ENCODE results near the gene DAG1.

DAG1 gene

DNA sequence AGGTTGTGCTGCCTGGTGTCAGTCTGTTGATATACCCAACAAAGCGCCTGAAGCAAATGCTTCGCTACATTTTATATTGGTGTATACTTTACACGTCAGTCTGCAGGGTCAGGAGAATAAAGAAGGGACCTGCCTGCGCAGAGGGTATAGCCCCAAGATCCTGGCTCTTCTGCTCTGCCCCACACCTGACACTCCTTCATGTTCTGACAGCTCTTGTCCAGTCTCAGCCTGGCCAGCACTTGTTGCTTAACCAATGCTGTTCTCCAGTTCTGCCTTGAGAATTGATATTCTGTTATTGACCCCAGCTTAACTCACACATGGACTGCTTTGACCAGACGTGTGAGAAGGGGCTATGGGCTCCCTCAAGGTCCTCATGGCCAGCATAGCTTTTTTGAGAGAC, 48.4 kb downstream of the DAG1 start:
- DNase-seq (ENCODE audit: low read depth): no peak

DNA sequence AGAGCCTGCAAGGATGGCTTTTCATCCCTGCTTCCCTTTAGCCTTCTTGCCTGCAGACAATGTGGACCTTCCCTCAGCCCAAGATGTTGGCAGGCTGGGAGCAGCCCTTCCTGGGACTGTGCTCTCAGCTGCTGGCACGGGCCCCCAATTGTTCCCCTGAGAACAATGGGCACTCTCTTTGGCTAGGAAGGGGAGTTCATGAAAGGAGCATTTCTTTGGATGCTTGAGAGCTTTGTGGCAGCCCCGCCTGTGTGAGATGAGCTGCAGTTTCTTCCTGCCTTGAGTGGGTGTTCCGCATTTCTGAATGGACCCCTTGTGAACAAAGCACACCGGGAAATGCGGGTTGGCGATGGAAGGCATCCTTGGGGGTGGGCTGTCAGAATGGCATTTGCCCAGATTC, 49.2 kb downstream of the DAG1 start:
- no peak for DNase-seq (ENCODE audit: low read depth)

DNA sequence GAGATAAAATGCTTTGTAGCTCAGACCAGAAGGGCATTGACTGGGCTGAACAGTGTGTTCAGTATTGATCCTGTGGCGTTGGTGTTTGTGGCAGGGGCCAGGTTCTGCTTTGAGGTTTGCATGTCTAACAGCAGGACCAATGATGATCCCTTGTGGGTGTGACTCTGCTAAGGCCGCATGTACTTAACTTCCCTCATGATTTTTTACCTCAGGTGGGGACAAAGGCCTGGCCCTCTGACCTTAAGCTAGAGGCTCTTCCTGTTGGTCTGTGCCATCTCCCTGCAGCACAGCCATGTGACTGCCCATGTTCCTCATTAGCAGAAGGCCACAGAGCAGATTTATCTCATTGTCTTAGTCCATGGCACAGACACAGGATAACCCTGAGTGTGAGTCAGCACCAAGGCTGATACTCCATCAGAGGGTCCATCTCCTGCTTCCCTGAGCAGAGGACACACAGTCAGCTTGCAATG, 49.9 kb downstream of the DAG1 start:
- DNase-seq (ENCODE audit: low read depth): no peak

DNA sequence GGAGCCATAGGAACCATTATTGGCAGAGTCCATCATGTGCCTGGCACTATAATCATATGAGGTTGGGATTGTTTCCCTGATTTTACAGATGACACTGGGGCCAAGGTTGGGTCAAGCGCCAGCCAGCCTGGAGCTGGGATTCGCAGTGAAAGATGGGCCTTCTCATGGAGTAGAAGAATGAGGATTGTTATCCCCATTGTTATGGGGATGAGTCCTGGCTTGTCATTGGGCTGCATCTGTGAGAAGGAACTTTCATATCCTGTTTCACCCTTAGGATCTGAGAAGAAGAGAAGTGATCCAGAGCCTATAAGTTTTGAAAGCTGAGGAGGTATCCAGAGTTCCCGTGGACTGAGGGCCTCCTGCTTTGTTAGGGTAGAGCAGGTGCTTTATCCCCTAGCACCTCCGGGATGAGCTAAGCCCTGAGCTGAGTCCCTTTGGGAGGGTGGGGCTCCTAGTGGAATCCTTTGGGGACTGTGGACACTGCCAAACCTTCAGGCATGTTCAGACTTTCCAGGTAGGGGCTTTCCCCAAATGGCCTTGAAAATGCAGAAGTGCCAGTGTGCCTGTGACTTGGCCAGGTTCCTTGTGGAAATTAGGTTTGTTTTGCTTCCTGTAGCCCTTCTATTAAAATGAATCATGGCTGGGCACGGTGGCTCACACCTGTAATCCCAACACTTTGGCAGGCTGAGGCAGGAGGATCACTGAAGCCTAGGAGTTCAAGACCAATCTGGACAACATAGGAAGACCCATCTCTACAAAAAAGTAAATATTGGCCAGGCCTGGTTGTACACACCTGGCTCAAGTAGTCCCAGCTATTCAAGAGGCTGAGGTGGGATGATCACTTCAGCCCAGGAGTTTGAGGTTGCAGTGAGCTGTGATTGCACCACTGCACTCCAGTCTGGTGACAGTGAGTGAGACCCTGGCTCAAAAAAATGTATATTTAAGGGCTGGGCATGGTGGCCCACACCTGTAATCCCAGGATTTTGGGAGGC, 54.0 kb downstream of the DAG1 start:
- DNase-seq (ENCODE audit: low read depth): no peak

DNA sequence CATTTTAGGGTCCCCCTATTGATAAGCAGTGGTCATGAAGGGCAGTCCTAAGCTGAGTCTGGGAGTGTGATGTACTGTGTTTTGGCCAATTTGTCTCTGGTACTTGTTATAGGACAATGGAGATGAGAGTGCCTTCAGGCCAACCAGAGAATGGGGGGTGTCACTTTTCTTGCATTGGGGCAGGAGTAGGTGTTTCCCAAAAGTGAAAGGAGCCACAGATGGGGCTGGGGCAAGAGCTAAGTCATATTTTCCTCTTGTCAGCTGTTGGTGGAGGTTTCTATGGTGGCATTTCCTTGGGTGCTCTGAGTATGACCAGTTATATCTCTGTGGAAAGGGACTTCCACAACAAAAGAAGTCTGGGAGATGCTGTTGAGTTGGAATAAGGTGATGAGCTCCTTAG, 59.5 kb downstream of the DAG1 start:
- DNase-seq (ENCODE audit: low read depth): no peak

DNA sequence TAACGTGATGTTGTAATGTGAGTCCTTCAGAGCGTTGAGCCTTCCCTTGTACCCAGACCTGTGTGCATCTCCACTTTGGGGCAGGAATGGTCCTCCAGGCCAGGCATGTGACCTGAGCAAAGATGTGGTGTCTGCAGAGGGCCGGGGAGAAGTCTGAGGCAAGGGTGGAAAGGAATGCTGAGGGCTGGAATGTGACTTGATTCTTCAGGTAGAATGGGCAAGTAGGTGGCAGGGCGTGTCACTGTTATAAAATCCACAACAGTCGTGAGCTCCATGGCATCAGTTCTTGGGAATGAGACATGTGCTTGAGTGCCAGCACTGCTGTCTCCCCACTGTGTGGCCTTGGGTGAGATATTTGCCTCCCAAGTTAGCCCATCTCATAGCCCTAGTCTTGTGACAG, 60.2 kb downstream of the DAG1 start:
- DNase-seq (ENCODE audit: low read depth): no peak

DNA sequence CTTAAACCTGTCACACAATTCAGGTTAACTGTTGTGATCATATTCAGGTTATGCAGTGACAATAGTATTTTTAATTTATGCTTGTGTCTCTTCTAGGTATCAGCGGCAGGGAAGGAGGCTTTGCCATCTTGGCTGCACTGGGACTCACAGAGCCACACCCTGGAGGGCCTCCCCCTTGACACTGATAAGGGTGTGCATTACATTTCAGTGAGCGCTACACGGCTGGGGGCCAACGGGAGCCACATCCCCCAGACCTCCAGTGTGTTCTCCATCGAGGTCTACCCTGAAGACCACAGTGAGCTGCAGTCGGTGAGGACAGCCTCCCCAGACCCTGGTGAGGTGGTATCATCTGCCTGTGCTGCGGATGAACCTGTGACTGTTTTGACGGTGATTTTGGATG, 60.6 kb downstream of the DAG1 start:
- no peak for DNase-seq (ENCODE audit: low read depth)

DNA sequence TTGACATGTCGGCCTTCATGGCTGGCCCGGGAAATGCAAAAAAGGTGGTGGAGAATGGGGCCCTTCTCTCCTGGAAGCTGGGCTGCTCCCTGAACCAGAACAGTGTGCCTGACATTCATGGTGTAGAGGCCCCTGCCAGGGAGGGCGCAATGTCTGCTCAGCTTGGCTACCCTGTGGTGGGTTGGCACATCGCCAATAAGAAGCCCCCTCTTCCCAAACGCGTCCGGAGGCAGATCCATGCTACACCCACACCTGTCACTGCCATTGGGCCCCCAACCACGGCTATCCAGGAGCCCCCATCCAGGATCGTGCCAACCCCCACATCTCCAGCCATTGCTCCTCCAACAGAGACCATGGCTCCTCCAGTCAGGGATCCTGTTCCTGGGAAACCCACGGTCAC, 61.2 kb downstream of the DAG1 start:
- DNase-seq (ENCODE audit: low read depth): no peak

DNA sequence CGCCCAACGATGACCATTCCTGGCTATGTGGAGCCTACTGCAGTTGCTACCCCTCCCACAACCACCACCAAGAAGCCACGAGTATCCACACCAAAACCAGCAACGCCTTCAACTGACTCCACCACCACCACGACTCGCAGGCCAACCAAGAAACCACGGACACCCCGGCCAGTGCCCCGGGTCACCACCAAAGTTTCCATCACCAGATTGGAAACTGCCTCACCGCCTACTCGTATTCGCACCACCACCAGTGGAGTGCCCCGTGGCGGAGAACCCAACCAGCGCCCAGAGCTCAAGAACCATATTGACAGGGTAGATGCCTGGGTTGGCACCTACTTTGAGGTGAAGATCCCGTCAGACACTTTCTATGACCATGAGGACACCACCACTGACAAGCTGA, 61.6 kb downstream of the DAG1 start:
- DNase-seq (ENCODE audit: low read depth): no peak

DNA sequence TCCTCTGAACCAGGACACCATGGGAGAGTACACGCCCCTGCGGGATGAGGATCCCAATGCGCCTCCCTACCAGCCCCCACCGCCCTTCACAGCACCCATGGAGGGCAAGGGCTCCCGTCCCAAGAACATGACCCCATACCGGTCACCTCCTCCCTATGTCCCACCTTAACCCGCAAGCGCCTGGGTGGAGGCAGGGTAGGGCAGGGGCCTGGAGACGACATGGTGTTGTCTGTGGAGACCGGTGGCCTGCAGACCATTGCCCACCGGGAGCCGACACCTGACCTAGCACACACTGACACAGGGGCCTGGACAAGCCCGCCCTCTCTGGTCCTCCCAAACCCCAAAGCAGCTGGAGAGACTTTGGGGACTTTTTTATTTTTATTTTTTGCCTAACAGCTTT, 63.0 kb downstream of the DAG1 start:
- DNase-seq (ENCODE audit: low read depth): no peak

DNA sequence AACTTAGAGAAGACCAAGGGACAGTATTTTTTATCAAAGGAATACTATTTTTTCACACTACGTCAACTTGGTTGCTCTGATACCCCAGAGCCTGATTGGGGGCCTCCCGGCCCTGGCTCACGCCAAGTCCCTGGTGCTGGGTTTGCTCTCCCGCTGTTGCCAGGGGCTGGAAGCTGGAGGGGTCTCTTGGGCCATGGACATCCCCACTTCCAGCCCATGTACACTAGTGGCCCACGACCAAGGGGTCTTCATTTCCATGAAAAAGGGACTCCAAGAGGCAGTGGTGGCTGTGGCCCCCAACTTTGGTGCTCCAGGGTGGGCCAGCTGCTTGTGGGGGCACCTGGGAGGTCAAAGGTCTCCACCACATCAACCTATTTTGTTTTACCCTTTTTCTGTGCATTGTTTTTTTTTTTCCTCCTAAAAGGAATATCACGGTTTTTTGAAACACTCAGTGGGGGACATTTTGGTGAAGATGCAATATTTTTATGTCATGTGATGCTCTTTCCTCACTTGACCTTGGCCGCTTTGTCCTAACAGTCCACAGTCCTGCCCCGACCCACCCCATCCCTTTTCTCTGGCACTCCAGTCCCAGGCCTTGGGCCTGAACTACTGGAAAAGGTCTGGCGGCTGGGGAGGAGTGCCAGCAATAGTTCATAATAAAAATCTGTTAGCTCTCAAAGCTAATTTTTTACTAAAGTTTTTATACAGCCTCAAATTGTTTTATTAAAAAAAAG, 63.9 kb downstream of the DAG1 start:
- DNase-seq (ENCODE audit: low read depth): no peak

DNA sequence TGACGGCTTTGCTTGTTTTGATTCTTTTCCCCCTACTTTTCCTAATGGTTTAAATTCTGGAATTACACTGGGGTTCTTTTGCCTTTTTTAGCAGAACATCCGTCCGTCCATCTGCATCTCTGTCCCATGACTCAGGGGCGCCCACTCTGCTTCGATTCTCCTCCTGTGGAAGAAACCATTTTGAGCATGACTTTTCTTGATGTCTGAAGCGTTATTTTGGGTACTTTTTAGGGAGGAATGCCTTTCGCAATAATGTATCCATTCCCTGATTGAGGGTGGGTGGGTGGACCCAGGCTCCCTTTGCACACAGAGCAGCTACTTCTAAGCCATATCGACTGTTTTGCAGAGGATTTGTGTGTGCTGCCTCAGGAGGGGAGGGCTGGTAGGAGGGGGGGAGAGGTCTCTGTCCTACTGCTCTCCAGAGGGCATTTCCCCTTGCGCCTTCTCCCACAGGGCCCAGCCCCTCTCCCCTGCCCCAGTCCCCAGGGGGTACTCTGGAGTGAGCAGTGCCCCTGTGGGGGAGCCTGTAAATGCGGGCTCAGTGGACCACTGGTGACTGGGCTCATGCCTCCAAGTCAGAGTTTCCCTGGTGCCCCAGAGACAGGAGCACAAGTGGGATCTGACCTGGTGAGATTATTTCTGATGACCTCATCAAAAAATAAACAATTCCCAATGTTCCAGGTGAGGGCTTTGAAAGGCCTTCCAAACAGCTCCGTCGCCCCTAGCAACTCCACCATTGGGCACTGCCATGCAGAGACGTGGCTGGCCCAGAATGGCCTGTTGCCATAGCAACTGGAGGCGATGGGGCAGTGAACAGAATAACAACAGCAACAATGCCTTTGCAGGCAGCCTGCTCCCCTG, 64.7 kb downstream of the DAG1 start:
- no peak for DNase-seq (ENCODE audit: low read depth)

DNA sequence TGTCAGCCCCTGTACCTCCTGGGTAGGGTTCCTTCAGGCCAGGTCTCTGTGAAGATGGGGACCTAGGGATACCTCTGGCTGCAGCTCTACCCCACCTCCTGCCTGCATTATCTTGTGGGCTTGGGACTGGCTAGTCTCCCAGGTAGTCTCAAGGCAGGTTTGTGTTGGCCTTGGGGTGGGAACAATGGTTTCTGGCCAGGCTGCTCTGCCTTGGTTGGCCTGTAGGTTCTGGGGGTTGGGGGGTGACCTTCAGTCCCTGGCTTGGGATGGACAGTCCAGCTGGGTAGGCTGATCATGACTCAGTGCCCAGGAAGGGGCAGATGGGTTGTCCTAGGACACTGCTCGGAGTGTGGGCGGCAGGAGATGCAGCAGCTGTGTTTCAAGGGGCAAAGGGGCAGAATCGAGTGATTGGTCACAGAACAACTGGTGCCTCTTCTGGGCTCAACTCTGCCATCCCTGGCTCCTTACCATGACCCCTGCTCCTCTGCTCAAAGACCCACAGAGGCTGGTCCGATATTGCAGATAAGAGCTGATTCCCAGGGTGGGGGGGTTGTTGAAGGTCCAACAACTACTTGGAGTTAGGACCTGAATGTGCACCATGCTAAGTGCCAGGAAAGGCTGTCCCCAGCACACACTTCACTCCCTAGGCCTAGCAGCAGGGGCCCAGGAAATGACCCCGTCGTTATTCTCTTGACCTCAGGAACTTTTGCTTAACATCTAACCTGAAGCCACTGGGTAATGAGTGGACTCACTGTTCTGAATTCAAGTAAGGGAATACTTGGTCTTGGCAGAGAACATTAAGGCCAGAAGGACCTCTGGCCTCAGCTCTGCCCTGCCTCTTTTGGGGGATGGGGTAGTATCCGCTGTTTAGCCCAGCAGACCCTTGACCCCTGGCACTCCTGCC, 66.2 kb downstream of the DAG1 start:
- DNase-seq (ENCODE audit: low read depth): no peak

DNA sequence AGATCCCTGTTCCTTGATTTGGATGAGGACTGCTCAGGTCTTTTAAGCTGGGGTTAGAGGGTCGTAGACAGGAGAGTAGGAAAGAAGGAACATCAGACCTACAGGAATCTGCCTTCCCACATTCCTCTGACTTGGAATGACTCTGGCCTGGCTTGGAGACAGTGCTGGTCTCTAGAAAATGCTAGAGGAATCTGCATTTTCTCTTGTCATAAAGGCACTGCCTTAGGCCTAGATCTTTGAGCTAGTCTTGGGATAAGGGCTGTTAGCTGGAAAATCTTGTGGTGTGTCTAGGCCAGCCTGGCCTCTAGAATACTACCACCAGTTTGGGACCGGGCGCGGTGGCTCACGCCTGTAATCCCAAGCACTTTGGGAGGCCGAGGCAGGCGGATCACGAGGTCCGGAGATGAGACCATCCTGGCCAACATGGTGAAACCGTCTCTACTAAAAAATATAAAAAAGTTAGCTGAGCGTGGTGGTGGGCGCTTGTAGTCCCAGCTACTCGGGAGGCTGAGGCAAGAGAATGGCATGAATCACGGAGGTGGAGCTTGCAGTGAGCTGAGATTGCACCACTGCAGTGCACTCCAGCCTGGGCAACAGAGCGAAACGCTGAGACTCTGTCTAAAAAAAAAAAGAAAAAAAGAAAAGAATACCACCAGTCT, 66.9 kb downstream of the DAG1 start:
- no peak for DNase-seq (ENCODE audit: low read depth)

DNA sequence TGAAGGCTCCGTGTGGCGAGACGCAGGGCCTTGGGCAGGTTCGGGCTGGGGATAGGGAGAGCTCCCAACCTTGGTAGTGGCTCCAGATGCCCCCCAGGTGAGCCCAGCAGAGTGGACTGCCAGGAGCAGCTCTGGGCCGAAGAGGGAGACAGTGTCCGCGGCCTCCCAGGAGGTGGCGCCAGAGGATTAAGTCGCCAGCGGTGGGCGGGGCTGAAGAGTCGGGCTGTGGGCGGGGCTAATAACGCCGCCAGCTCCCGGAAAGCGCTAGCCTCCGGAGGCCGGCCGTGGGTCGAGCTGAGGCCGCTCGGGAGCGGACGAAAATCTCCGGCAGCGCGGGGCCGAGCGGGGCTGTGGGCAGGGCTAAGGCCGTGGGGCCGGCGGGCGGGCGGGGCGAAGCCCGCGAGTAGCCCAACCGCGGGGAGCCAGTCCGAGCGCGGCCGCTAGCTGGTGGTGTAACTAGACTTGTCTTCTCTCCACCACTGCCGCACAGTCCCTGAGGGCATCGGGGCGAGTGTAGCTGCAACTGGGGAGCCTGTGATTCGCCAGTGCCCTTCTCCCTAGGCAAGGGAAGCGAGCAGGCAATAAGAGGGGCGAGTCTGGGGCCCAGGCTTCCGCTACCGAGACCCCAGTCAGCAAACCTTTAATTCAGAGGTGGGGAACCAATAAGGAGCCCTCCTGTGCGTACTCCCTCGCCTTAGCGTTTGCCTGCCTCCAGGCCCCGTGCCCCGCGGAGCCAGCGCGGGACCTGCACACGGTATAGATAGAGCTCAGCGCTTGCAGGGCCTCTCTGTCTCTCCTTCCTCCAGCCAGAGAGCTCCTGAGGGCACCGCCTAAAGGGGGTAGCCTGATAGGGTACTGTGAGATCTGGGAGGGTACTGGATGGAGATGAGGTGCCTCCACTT, 69.8 kb downstream of the DAG1 start:
- DNase-seq (ENCODE audit: low read depth): peak; percentile 87

DNA sequence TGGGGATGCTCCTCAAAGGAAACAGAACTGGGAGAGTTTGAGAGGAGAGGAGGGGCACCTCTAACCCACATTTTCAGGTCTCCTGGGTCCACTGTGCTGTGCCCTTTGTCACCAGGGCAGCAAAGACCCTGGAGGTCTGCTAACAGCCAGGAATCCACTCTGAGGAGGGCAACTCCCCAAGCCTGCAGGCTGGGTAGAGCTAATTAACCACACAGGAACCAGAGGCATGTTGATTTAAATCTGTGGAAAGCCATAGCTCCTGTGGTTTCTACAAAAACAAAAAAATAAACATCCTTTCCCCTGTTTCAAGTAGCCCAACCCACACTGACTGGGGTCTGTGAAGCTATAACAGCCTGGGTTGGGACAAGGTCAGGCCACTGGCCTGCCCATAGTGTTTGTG, 82.0 kb downstream of the DAG1 start:
- DNase-seq (ENCODE audit: low read depth): no peak

DNA sequence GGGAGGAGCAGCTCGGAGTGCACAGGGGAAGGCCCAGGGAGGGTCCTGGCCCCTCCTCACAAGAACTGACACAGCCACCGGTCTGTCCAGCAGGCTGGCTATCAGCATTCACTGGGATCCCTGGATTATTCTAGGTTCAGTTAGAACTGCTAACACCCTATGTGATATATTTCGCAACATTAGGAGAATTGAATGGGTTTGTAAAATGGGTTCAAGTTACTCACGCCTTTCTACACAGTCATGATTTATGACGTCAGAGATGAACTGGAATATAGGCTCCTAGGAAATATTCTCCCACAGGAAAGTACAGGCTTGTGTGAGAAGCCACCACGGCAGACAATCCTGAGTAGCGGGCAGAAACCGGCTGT, 83.2 kb downstream of the DAG1 start:
- no peak for DNase-seq (ENCODE audit: low read depth)

DNA sequence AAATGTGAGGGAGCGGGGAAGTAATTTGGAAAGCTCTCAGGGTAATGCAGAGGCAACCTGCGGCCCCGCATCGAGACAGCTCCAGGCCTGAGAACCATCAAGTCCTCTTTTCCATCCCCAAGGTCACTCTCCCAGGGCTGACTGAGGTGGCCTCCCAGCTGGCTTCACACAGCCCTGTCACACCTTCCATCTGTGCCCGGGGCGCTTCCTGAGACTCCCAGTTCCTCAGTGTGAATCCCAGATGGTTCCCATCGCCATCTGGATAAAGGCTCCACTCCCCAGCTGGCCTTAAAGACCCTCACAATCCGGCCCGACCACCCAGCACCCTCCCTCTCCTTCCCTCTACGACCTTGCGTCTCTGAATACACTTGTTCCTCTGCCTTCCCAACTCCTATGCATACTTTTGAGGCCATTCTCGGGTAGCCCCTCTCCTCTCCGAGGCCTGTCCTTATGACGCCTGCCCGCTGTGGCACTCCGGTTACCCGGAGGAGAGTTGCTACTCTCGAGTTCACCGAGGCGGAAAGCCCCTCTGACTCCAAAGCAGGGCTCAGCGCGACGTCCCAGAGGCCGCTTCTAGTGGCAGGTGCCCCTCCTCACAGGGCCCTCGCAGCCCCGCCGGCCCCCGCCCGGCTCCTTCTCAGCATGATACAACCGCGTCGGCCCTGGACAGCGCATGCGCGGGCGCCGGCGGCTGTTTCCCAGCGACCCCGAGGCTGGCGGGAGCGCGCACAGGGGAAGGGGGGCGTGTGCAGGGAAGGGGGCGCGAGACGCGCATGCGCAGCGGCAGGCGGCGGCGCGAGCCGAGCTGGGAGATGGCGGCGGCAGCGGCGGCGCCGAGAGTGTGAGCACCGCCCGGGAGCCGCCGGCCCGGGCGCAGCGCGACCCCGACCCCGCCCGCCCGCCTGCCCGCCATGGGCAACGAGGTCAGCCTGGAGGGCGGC, 83.9 kb downstream of the DAG1 start, which contains the start of gene BSN:
TSS of gene BSN (plus strand) at position 786 of the 941 bp plus-strand sequence. CDS start at position 912, 126 bp downstream.
- peak; percentile 87 for DNase-seq (ENCODE audit: low read depth)
